Epithelial cell of esophagus (primary cell): ENCODE results near the gene LDLRAD2.

Source experiments
- DNase-seq: peaks from one replicate; pipeline ENCODE4 v3.0.0; 2010; ENCODE audit warnings: low read depth
- H3K4me3 ChIP-seq: 2 replicates; pipeline ENCODE4 v1.5.1; 2011; ENCODE audit warnings: mild to moderate bottlenecking, low read length, control low read depth
- TF ChIP-seq, protein P1 (sequence below): IDR thresholded peaks from 2 replicates; pipeline ENCODE4 v1.5.1; 2011; ENCODE audit warnings: low read depth, mild to moderate bottlenecking, low read length, control low read depth, inconsistent platforms; ENCODE audit not compliant: insufficient read depth; ENCODE audit errors: missing control alignments

Gene LDLRAD2

DNA sequence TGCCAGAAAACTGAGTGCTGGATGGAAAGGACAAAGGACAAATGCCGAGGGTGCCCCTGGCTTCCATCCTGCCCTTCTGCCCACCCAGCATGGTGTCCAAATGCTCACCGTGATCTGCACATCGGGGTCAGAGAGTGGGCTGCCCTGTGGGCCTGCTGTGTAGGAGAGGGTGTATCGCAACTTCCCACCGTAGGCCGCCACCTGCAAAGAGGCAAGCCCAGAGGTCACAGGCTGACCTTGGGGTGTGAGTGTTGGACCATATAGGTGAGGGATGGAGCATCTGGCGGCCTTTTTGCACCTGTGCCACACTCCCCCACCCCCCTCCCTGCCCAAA is 53.5 kb downstream of the LDLRAD2 start:
- TF ChIP-seq, protein P1, sequence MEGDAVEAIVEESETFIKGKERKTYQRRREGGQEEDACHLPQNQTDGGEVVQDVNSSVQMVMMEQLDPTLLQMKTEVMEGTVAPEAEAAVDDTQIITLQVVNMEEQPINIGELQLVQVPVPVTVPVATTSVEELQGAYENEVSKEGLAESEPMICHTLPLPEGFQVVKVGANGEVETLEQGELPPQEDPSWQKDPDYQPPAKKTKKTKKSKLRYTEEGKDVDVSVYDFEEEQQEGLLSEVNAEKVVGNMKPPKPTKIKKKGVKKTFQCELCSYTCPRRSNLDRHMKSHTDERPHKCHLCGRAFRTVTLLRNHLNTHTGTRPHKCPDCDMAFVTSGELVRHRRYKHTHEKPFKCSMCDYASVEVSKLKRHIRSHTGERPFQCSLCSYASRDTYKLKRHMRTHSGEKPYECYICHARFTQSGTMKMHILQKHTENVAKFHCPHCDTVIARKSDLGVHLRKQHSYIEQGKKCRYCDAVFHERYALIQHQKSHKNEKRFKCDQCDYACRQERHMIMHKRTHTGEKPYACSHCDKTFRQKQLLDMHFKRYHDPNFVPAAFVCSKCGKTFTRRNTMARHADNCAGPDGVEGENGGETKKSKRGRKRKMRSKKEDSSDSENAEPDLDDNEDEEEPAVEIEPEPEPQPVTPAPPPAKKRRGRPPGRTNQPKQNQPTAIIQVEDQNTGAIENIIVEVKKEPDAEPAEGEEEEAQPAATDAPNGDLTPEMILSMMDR, result no peak
- DNase-seq, result no peak
- no peak overlapping the region for H3K4me3 ChIP-seq

DNA sequence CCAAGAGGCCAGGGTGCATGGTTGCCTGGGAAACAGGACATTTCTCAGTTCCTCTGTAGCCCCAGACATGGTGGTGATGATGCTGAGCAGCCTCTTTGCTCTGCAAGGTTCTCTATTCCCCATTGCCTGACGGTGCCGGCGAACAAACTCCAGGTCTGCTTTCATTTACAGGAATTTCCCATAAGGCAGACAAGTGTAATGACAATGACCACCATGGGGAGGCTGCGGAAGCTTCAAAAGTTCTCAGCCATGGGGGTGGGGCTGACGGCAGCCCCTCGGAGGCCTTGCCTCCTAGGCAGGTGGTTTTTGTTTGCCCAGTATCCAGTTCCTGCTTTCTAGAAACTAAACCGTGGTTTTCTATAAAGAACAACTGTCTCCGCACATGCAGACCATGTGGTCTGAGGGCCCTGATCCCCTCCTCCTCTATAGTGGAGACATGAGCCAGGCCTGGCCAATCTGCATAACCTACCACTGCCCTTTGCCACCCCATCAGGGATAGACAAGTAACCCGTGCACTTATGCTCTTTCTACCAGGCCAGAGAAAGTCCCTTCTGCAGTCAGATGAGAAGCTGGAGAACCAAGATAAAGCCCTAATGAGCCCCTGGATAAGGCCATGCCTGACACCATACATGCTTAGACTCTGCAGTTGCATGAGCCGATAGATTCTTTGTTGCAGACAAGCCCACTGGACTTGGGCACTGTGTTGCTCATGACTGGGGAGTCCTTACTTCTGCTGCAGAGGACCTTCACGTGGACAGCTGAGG is 54.1 kb downstream of the LDLRAD2 start:
- TF ChIP-seq, protein P1, result no peak
- no peak for DNase-seq
- no peak overlapping the region for H3K4me3 ChIP-seq

DNA sequence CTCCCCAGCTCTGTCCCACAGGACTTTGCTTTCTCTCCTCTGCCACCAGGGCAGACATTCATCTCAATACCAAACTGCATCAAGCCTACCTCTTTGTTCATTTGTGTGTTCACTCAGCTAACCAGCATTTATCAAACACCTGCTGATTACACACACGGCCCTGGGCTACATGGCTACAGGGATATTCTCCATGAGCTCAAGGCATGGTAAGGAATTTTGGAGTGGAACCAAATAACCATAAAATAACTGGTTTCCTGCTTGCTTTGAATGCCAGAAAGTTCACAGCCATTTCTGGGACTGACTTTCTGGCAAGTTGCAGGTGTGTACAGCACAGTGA is 54.6 kb downstream of the LDLRAD2 start:
- no peak for DNase-seq

DNA sequence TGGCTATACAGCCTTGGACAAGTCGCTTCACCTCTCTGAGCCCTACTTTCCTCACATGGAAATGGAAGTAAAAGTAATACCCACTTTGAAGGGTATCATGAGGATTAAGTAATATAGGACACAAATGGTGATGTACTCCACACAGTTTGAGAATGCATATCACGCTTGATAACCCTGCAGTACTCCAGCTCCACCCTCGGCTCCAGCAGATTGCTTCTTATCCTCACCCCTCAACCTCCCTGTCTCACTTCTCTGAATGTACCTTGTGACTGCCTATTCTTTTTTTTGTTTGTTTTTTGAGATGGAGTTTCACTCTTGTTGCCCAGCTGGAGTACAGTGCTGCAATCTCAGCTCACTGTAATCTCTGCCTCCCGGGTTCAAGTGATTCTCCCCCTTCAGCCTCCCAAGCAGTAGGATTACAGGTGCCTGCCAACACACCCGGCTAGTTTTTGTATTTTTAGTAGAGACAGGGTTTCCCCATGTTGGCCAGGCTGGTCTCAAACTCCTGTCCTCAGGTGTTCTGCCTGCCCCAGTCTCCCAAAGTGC is 55.5 kb downstream of the LDLRAD2 start:
- no peak for DNase-seq
- TF ChIP-seq, protein P1, result no peak
- no peak overlapping the region for H3K4me3 ChIP-seq

More for the DNA sequence above, 54.6 kb downstream of the LDLRAD2 start:
- TF ChIP-seq, protein P1, result no peak
- H3K4me3 ChIP-seq, result no peak overlapping the region

DNA sequence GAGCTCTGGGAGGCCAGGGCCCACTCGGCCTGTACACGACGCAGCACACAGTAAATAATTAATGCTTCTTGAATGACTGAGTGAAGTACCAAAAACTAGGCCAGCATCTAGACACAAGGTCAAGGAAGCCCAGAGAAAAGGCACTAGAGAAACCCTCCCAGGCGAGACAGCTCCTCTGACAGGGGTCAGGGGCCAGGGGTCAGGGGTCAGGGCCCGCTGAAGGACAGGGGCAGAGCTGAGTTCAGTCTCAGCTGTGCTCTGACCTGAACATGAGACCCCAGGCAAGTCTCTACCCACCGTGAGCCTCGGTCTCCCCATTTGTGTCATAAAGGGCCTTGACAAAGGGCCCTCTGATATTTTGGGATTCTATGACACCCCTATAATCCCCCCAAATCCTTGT is 56.4 kb downstream of the LDLRAD2 start:
- H3K4me3 ChIP-seq, result no peak overlapping the region
- TF ChIP-seq, protein P1, result no peak
- DNase-seq, result no peak

DNA sequence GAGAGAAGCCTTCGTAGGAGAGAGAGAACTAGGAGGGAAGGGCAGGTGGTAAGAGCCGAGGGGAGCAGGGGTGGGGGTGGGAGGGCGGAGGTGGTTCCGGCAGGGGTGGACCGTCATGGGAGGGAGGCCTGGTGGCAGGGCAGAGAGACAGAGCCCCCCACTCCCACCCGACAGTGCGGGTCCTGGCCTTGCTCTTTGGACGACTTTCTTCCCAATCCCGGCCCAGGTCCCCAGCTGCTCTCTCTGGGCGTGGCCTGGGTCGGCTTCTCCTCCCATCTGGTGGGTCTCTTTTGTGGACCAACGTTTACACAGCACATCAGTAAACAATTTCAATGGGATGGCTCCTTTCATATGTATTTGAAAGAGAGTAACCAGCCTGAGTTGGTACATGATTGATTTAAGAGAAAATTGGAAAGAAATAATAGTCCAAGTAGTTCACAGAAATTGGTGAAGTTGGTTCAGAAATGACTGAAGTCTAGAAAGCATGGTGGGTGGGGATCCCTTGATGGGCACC is 56.9 kb downstream of the LDLRAD2 start:
- no peak overlapping the region for H3K4me3 ChIP-seq
- DNase-seq, result no peak
- TF ChIP-seq, protein P1, result no peak
